SW480 (cell line): ENCODE data around the gene TRIP13.
"Not testable (repeated sequence)": the region's sequence is repeated elsewhere in the genome, so short reads cannot be mapped to it uniquely, and the experiment has no call there.

Source experiments
- DNase-seq: peaks from one replicate; pipeline ENCODE4 v3.0.0-alpha.2; 2016; ENCODE audit warnings: low spot score

TRIP13 gene, protein sequence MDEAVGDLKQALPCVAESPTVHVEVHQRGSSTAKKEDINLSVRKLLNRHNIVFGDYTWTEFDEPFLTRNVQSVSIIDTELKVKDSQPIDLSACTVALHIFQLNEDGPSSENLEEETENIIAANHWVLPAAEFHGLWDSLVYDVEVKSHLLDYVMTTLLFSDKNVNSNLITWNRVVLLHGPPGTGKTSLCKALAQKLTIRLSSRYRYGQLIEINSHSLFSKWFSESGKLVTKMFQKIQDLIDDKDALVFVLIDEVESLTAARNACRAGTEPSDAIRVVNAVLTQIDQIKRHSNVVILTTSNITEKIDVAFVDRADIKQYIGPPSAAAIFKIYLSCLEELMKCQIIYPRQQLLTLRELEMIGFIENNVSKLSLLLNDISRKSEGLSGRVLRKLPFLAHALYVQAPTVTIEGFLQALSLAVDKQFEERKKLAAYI

GRCh38 chr5:892394-893136 lies at the start of gene TRIP13, which contains the start of gene BRD9:
Gene TRIP13 (plus strand): TSS chr5:892884. CDS start chr5:892999, 115 bp downstream.
Gene BRD9 (minus strand): TSS chr5:892801. CDS start chr5:892657, 144 bp downstream.
- DNase-seq: peak; percentile 88

- DNase-seq: not testable (repeated sequence)
Measured at GRCh38 chr5:843371-843770, 49.3 kb upstream of the TRIP13 start.

DNA sequence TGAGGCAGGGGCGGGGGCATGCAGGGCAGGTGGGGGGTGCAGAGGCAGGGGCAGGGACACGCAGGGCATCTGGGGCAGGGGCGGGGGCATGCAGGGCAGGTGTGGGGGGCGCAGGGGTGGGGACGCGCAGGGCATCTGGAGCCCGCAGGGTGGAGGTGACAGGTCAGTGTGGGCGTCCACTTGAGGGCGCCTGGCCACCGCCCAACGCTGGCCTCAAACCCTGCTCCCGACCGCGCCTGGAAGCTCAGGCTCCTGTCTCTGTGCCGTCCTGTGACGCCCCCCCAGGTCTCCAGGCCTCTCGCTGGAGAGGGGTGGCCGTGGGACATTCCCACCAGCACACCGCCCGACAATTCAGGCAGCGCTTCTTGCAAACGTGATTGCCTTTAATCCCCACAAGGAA lies 48.8 kb upstream of the TRIP13 start:
- DNase-seq: not testable (repeated sequence)

DNA sequence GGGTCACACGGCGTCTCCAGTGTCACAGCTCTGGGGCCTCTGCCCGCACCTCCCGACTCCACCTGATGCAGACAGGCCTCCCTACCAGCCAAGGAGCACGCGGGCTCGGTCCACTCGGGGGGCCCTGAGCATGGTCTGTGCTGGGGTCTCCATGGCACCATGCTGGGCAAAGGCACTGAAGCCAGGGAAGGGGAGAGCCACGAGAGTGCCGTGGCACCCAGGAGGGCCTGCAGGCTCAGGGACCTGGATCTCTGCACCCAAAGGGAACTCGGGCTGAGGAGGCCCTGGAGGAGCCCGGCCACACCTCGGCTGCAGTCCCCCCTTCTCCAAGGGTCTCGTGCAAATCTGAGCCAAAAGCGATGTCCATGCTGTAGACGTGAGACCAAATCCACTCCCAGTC lies 48.3 kb upstream of the TRIP13 start:
- not testable (repeated sequence) for DNase-seq

GRCh38 chr5:845031-845675 lies 47.5 kb upstream of the TRIP13 start:
- DNase-seq: not testable (repeated sequence)

DNA sequence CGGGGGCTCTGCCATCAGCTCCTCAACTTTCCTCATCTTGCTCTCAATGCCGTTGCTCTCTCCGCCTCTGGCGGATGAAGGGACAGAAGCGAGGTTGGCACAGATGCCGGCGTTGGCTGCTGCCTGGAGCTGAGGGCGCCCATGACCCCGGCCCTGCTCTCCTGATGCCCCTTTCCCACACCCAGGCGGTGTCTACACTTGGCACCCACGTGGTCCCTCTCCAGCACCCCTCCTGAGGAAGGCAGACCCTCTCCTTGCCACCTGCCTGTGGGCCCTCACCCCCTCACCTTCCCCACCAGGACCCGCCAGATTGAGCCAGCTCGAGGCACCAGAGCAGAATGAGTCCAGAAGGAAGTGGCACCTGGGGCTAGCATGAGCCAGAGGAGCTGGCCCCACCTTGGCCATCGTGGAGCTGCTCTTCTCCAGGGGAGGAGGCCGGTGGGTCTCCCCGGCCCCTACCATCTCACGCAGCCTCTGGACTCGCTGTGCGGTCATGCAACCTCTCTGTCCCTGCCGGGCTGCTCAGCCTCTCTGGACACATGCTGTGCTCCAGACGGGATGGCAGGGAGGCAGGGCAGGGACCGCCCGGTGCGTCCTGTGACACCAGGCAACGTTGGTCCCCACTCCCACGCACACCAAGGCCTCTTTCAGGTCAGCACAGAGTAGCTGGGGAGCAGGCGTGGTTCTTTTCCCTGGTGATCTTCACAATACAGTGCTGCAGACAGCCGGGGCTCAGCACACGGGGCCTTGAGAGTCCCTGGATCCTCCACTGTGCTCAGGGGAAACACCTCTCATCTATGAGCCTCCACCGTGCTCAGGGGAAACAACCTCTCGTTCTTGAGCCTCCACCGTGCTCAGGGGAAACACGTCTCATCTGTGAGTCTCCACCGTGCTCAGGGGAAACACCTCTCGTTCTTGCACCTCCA lies 46.7 kb upstream of the TRIP13 start:
- DNase-seq: not testable (repeated sequence)

GRCh38 chr5:846602-847091 lies 46.0 kb upstream of the TRIP13 start:
- DNase-seq: not testable (repeated sequence)

- not testable (repeated sequence) for DNase-seq
Measured at GRCh38 chr5:847212-847611, 45.5 kb upstream of the TRIP13 start.

DNA sequence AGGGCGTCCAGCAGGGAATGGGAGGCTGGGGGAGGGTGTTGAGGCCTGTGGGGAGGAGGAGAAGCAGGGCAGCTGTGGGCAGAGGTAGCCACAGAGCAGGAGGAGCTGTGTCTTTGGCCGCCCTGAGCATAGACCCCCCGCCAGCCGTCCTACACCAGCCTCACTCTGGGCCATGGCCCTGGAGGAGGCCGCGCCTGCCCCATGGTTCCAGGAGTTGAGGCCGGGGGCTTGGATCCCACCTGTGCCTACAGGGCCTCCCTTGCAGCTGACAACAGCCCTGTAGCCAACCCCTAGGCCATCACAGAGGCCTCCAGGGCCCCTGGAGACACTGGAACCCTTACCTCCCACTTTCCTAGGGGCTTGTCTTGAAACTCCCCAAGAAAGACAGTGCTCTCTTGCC lies 44.9 kb upstream of the TRIP13 start:
- not testable (repeated sequence) for DNase-seq

DNA sequence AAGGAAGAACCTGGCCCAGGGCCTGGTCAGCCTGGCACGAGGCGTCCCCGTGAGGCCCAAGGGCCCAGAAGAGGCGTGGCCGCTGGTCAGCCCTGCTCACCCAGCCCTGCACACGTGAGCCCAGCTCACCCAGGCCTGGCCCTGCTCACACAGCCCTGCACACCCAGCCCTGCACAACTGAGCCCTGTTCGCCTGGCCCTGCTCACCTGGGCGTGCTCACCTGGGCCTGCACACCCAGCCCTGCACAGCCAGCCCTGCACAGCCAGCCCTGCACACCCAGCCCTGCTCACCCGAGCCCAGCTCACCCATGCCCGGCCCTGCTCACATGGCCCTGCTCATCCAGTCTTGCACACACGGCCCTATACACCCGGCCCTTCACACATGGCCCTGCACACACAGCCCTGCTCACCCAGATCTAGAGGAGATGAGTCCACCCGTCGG lies 44.0 kb upstream of the TRIP13 start:
- no peak for DNase-seq

- no peak for DNase-seq
Measured at GRCh38 chr5:849651-850301, 42.9 kb upstream of the TRIP13 start.

- DNase-seq: no peak
Measured at GRCh38 chr5:850511-851006, 42.1 kb upstream of the TRIP13 start, which contains the start of gene ZDHHC11. Gene ZDHHC11 (minus strand): TSS chr5:850986. CDS start chr5:850602, 384 bp downstream.

GRCh38 chr5:851076-851475 lies 41.6 kb upstream of the TRIP13 start:
- DNase-seq: no peak

DNA sequence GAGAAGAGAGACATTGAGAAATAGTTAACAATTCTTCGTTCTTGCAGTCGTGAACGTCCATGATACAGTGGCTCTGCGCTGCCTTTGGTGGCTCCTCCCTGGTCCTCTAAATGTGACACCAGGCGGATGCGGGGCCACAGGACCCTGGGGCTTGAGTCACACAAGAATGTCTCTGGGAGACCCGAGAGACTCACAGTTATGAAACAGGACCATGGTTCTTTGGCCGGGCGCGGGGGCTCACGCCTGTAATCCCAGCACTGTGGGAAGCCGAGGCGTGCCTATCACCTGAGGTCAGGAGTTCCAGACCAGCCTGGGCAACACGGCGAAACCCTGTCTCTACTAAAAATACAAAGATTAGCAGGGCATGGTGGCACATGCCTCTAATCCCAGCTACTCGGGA lies 41.1 kb upstream of the TRIP13 start:
- no peak for DNase-seq

- no peak for DNase-seq
Measured at GRCh38 chr5:852018-852417, 40.7 kb upstream of the TRIP13 start.

DNA sequence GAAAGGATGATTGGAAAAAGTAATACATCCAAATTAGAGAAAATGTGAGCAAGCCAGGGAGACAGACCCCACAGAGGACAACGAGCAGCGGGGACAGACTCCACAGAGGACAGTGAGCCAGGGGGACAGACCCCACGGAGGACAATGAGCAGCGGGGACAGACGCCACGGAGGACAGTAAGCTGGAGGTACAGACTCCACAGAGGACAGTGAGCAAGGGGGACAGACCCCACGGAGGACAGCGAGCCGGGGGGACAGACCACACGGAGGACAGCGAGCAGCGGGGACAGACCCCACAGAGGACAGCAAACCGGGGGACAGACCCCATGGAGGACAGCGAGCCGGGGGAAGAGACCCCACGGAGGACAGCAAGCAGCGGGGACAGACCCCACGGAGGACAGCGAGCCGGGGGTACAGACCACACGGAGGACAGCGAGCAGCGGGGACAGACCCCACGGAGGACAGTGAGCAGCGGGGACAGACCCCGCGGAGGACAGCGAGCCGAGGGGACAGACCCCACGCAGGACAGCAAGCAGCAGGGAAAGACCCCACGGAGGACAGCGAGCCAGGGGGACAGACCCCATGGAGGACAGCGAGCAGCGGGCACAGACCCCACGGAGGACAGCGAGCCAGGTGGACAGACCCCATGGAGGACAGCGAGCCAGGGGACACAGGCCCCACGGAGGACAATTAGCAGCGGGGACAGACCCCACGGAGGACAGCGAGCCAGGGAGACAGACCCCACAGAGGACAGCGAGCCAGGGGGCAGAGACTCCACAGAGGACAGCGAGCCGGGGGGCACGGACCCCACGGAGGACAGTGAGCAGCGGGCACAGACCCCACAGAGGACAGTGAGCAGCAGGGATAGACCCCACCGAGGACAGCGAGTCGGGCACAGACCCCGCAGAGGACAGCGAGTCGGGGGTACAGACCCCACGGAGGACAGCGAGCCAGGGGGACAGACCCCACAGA lies 40.0 kb upstream of the TRIP13 start:
- DNase-seq: no peak

GRCh38 chr5:853416-854090 lies 39.1 kb upstream of the TRIP13 start:
- not testable (repeated sequence) for DNase-seq

- no peak for DNase-seq
Measured at GRCh38 chr5:854217-854616, 38.5 kb upstream of the TRIP13 start.
